Head of caudate nucleus (tissue), 42 donors: ENCODE data around the gene RAP1GAP2.
A peak's percentile ranks its signal among the peaks of the same experiment; 100 is the strongest.
"Not testable (repeated sequence)": the region's sequence is repeated elsewhere in the genome, so short reads cannot be mapped to it uniquely, and the experiment has no call there.

Experiments used
- DNase-seq, 42 donors: peaks; one replicate each; pipeline versions ENCODE4 v3.0.0 to v3.0.0-alpha.2; 2020 to 2021; ENCODE audit warnings: mixed read lengths in 7 of 42
- intact Hi-C: fragments of 100-400 bp; cut with DNase I; formaldehyde crosslinking; loops from one replicate; pipeline ENCODE4 v1.15.0; 2022

Gene RAP1GAP2

DNA sequence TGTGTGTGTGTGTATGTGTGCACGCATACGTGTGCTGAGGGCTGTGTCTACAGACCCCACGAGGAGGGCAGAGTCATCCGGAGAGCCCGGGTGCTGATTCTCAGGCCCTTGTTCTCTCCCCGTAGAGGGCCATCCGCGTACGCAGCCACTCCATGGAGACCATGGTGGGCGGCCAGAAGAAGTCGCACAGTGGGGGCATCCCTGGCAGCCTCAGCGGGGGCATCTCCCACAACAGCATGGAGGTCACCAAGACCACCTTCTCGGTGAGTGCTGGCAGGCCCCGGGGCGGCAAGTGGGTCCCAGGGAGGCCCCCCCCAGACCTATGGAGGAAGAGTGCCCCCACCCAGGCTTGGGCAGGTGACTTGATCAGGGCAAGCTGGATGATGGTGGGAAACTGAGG is 221.7 kb downstream of the RAP1GAP2 start:
- no peak for DNase-seq
- intact Hi-C loops, result loop anchor here (10.0 kb wide), 1 partner anchor 193 kb away; no protein-coding TSS in a partner anchor

DNA sequence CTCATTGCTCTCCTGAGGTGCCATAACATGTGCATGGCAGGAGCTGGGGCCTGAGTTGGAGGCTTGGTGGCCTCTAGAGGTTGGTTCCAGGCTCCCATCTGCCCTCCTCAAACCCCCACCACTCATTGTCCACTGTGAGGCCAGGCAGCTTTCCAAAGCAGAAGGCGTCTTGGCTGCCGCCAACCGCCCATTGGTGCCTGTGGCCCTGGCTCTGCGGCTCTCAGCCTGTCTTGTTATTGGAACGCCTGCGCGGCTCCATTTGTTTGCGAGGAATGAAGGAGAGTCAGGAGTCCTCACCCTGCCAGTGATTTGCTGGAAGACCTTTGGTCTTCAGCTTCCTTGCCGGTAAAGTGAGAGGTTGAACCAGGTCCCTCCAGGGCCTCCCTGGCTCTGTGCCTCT is 223.5 kb downstream of the RAP1GAP2 start:
- DNase-seq, result no peak
- intact Hi-C loops, result loop anchor here (10.0 kb wide), 1 partner anchor 195 kb away; no protein-coding TSS in a partner anchor

DNA sequence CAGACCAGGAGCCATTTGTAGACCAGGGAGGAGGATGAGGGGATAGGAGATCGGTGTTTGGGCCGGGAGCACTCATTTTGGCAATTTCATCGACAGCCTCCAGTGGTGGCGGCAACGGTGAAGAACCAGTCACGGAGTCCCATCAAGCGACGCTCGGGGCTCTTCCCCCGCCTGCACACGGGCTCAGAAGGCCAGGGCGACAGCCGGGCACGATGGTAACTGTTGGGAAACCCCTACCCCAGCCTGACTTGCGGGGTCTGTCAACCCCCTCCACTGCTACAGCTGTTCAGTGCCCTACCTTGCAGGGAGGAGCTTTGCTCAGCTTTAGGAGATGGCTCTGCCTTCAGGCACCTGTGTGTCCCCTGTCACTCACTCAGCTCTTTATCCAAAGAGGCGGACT is 224.1 kb downstream of the RAP1GAP2 start:
- no peak for DNase-seq
- intact Hi-C loops, result no loop called here

DNA sequence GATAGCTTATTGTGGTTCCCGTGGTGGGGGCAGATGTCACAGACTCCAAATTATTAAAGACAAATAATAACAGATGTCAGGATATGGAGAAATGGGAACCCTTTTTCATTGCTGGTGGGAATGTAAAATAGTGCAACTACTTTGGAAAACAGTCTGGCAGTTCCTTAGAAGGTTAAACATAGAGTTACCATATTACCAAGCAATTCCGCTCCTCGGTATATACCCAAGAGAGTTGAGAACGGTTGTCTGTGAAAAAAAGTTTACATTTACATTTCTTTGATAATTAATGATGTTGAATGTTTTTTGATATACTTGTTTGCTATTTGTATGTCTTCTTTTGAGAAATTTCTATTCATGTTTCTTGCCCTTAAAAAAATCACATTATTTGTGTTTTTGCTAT is 226.0 kb downstream of the RAP1GAP2 start:
- intact Hi-C loops, result no loop called here
- DNase-seq, result no peak

DNA sequence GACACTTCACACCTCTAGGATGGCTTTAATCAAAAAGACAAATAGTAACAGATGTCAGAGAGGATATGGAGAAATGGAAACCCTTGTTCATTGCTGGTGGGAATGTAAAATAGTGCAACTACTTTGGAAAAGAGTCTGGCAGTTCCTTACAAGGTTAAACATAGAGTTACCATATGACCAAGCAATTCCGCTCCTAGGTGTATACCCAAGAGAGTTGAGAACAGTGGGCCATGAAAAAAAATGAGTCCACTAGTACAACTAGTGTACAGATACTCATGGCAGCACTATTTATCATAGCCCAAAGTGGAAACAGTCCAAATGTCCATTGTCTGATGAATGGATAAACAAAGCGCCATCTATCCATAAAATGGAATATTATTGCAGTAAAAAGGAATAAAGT is 228.1 kb downstream of the RAP1GAP2 start:
- DNase-seq, result no peak
- intact Hi-C loops, result no loop called here

DNA sequence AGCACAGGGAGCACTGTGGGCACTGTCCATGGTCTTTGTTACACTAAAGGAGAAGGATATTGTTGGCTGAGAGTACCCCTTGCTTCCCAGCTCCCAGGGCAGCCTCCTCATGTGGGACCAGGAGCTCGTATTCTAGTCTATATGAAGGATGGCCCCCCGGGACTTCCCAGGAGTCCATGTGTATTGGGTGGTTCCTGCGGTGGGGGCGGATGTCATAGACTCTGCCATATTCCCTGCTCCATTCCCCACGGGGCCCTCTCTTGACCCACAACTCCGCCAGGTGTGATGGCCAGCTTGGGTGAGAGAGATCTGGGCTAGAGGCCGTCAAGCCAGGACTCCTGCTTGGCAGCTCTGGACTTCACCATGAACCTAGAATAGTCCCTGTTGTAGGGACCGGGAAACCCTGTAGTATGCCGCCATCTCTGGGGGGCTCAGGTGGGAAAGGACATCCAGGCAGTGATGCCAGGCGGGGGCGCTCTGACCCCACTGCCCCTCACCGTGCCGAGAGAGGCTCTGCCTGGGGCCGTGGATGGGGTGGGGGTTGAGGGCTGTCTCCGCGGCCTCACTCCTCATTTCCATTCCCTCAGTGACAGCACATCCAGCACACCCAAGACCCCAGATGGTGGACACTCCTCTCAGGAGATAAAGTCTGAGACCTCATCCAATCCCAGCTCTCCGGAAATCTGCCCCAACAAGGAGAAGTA is 229.3 kb downstream of the RAP1GAP2 start:
- intact Hi-C loops, result no loop called here
- DNase-seq, result peak in 5 of 42 donors; percentile 3 to 16 (median 4)

DNA sequence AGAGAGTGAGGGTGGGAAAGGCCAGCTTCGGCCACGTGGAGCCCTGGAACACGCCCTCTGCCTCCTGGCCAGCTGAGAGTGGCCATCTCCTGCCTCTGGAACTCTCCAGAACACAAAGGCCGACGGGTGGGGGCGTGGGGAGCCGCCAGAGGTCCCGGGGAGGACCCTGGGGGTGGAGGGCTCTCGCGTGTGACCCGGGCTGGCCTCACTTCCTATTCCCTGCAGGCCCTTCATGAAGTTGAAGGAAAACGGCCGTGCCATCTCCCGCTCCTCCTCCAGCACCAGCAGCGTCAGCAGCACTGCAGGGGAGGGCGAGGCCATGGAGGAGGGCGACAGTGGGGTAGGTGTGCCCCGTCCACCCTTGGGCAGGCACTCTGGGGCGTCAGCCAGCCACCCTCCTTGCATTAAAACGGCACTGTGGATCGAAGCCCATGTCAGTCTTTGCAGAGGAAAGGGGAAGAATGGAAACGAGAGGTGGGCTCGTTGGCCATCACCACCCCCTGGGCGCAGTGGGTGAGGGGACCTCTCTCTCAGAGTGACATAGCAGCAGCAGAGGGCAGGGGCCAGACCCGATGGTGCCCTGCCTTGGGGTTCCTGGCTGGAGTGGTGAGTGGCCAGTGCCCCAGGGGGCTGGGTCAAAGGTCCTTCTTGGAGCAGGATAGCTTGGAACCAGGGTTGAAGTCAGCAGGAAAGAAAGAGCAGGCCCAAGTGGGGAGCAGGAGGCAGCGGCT is 230.1 kb downstream of the RAP1GAP2 start:
- intact Hi-C loops, result no loop called here
- DNase-seq, result peak in 5 of 42 donors; percentile 2 to 22 (median 13)

DNA sequence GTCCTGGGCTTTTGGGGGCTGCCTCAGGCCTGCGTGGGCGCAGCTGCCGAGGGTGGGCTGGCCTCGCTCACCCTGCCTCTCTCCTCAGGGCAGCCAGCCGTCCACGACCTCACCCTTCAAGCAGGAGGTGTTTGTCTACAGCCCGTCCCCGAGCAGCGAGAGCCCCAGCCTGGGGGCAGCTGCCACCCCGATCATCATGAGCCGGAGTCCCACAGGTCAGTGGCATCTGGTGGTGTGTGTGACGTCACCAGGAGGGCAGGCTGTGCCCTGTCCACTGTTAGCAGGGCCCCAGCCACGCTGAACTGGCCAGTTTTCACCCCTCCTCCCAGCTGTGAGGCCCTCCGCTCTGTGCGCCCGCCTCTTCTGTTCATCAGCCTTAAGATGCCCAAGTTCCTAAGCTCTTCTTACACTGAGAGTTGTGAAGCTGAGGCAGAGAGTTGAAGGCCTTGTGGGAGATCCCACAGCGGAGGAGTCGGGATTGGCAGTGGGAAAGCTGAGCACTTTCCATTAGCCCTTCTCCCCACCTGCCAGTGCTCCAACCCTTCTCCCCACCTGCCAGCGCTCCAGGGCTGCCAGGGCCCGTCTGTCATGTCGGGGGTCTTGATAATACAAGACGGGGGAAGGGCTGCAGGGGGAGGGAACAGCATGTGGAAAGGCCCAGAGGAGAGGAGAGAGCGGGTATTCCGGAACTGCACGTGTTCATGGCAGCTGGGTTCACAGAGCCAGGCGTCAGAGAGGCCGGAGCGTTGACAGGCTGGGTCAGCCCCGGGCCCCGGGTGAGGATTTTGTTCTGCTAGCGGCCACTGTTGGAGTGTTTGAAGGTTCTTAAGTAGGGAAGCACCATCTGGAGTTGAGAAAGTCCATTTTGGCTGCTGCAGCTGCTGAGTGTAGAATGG is 230.9 kb downstream of the RAP1GAP2 start:
- intact Hi-C loops, result no loop called here
- peak in 4 of 42 donors; percentile 7 to 16 (median 12) for DNase-seq

DNA sequence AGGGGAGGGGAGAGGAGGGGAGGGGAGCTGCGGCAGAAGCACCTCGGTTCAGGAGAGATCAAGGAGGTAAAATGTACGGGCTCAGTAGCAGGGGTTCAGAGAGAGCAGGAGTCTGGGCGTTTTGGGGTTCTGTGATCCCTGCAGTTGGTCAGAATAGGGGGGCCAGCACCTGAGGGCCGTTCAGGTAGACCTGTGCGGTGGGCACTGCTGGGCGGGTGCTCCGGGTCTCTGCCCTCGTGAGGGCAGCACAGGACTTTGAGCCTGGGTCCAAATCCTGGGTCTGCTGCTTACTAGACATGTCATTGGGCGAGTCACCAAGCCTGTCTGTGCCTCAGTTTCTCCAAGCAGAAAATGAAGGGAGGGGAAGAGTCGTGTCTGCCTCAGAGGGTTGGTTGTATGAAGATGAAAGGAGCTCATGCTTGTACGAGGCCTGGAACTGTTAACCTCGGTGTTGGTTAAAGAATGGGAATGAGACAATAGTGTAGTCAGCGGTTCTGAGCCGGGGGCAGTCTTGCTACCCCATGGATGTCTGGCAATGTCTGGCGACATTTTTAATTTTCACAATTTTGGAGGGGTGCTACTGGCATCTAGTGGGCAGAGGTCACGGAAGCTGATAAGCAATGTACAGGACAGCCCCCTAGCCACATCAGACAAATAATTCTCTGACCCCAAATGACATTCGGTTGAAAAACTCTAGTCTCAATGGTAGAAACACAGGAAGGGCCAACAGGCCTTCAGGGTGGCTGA is 231.7 kb downstream of the RAP1GAP2 start:
- DNase-seq, result peak in 4 of 42 donors; percentile 3 to 10 (median 8)
- intact Hi-C loops, result no loop called here

DNA sequence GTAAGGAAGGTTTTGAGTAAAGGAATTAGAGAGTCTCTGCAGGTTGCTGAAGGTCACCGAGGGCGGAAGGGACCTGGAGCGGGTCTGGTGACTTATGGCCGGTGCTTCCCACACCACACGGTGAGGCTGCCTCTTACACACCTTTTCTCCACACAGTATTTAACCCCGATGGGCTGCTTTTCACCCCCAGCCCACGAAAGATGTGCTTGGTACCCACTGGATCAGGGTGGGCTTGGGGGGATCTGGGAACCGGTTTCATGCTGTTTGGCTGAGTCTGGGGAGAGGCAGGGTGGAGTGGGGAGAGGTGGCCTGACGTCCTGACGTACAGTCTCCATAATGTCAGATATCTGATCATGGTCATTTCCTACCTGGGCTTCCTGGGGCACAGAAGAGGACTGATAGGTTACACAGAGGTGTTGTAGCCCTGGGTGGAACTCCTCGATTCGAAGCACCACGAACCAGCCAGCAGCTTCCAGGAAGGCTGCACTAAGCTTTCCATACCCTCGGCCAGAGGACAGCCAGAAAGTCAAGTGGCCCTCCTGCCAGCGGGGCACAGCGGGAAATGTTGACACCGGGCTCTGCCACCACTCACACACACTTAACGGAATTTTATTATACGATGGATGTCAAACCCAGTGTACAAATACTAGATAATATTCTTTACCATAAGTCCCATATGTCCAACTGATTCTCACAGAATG is 233.1 kb downstream of the RAP1GAP2 start:
- DNase-seq, result peak in 5 of 42 donors; percentile 4 to 37 (median 16)
- intact Hi-C loops, result no loop called here

DNA sequence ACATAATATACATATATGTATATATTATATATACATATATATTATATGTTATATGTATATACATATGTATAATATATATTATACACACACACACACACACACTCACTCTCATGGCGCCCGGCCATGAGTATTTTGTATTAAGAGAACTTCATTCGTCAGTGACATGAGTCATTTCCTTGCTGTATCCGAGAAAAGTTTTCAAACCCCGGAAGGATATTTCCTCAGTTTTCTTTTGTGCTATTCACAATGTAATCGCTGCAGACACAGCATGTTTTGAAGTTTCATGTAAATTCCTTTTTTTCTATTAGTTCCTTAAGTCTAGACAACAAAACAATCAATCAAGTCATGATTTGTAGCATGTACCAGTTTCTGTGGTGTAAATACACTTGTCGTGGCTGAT is 233.9 kb downstream of the RAP1GAP2 start:
- peak in 5 of 42 donors; percentile 2 to 18 (median 10) for DNase-seq
- intact Hi-C loops, result no loop called here

DNA sequence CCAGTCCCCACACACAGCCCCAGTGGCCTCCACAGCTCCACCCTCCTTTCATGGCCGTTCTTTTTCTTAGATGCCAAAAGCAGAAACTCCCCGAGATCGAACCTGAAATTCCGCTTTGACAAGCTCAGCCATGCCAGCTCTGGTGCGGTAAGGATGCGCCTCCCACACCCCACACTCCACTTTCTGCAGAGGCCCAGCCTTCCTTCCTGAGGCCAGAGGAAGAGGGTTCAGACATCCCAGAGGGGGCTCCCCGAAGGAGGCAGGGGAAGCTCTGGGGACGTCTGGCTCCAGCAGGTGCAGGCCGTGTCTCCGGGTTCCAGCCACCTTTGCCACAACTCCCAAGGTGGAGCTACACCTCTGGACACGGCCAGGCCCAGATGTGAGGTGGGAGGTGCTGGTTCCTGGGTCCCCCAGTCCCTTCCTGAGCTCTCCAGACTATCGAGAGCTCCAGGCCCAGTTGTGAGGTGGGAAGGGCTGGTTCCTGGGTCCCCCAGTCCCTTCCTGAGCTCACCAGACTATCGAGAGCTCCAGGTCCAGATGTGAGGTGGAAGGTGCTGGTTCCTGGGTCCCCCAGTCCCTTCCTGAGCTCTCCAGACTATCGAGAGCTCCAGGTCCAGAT is 234.7 kb downstream of the RAP1GAP2 start:
- DNase-seq, result peak in 8 of 42 donors; percentile 0 to 22 (median 13)
- intact Hi-C loops, result not testable (repeated sequence)

DNA sequence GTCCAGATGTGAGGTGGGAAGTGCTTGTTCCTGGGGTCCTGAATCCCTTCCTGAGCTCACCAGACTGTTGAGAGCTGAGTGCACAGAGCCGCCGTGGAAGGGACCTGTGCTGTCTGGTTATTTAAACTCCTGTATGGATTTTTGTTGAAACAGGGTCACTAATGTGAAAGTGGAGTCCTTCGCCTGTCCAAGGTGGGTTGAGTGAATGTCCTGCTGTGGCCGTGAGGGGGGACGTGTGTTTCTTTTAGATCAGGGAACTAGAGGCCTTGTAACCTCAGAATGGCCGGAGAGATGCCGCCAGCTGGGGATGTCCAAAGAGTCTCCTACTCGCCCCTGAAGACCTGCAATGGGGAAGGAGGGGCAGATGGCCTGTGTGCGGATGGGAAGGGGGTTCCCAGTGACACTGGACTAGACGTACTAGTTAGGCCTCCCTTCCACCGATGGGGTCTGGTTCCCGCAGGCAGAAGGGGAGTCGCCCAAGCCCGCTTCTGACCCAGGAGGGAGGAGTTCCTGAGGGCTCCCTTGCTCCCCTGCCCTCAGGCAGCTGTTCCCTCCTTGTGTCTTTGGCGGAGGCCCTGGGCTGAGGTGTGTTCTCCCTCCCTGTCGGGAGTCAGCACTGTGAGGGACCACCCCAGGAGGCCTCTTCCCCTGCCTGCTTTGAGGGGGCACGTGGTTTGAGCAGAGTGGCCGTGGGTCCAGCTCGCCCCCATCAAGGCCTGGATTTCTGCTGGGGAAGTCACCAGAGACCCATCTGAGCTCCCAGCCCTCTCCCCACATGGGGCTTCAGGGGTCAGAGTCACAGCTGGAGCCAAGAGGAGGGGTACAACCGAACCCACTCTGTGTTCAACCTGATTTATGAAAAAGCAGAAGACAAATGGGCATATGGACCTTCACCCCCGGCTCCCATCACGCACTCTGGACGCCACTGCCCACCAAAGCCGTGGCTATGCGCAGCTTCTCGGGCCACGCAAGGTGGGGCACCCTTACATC is 236.3 kb downstream of the RAP1GAP2 start:
- DNase-seq, result peak in 9 of 42 donors; percentile 3 to 33 (median 13)
- intact Hi-C loops, result no loop called here

DNA sequence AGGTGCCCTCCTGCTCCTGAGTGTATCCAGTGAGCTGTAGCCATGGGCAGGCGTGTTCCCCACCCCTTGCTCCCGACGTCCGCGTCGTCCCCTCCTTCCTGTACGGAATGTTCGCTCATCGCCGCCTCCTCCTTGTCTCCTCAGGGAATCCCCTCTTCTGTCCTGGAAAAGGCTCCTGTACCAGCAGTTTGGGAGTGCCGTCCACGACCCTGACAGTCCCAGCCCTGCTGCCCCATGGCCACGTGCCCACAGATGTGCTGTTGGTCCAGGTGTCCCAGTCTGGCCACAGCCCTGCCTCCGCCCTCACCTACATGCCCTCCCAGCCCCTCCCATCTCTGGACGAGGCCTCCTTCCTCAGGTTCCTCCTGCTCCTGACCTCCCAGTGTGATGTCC is 237.0 kb downstream of the RAP1GAP2 start:
- DNase-seq, result peak in 8 of 42 donors; percentile 2 to 34 (median 9)
- intact Hi-C loops, result no loop called here

DNA sequence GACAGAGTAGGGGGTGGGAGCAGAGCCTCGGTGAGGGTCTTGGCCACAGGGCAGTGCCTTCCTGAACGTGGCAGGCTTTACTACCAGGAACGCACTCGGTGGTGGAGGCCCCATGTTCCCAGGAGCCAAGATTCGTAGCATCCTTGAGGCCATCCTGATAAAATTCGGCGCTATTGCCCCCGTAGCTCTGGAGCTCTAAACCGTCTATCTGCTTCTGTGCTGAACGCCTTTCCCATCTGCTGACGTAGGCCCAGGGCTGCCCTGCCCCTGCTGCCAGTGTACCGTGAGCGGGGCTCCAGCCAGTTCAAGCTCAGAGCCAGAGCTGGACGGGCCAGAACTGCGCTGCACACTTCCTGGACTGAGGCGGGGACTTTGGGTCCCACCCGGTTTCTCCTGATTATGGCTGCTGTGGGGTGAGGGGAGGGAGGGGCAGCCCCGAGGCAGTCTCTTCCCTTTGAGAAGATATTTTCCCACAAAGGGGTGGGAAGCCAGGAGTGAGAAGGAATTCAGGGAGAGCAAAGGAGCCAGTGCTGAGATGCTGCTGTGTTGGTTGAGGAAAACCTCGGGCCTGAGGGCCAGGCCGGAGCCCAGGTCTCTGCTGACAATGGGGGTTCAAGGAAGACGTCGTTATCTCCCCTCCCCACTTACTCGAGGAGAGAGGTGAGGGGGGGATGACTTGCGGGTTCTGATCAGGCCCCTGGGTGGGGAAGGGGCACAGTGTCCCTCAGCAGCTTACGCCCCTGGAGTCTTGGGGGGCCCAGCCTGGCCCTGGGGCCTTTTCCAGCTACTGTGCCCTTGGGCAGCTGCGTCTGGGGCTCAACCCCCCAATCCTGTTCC is 237.7 kb downstream of the RAP1GAP2 start:
- DNase-seq, result peak in 8 of 42 donors; percentile 5 to 39 (median 14)
- intact Hi-C loops, result no loop called here

DNA sequence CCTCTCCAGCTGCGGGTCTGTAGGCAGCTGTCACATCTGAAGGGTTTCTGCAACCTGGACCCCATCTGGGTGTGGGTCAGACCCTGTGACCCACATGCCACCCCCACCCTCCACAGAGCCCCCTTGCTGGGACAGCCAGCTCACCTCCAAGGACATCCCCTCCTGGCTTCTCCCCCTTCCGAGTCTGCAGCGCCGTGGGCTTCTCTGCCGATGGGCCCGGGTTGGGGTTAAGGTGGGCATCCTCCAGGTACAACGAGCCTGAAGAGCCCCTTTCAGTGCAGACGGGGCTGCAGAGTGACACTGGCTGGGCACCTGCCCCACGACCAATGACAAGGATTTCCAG is 238.3 kb downstream of the RAP1GAP2 start:
- intact Hi-C loops, result no loop called here
- DNase-seq, result peak in 7 of 42 donors; percentile 5 to 30 (median 16)
